HCT116 (cell line): Measurements from ENCODE around the gene DOCK1. TPM values are rescaled to one million over a fixed set of nuclear protein-coding genes. Genes with fewer than 3 reads are reported as not detected.
A peak's percentile ranks its signal among the peaks of the same experiment; 100 is the strongest.

Experiments
- ATAC-seq: fragments of 200-7000 bp; cut with Tn5 transposase; 2 replicates; pipeline ENCODE4 v1.9.1; 2020; ENCODE audit warnings: mild to moderate bottlenecking, moderate library complexity
- BruUV-seq: library from RNA; stranded (reverse); fragments of 400-500 nt; replicated peaks from 2 replicates; lab custom pipeline; 2021; lab: Mats Ljungman, UMichigan
- CTCF ChIA-PET: fragments of 300-600 bp; sonication (Branson Sonifier 250); formaldehyde crosslinking; loops from one replicate; lab custom pipeline; 2021; ENCODE audit warnings: antibody characterized with exemption; lab: Charles Lee
- POLR2A ChIA-PET: fragments of 300-600, 350-600 bp; sonication (Branson Sonifier 250); formaldehyde crosslinking; loops from one replicate; lab custom pipeline; 2021; ENCODE audit warnings: antibody characterized with exemption; lab: Charles Lee
- RAD21 ChIA-PET, 2 experiments: fragments of 300-600 bp; sonication (Branson Sonifier 250); formaldehyde crosslinking; loops; one replicate each; lab custom pipeline; 2023; ENCODE audit warnings: low total read pairs in 2 of 2; ENCODE audit not compliant: uncharacterized antibody in 2 of 2, unreplicated experiment in 2 of 2, low non-redundant PET in 1 of 2; lab: Charles Lee
- DNase-seq: peaks from one replicate; pipeline ENCODE4 v3.0.0-alpha.2; 2010; ENCODE audit warnings: low read depth, low spot score
- H2AFZ ChIP-seq: fragments of 200-600 bp; shearing (Covaris generic), sonication (generic); 2 replicates; pipeline ENCODE4 v1.6.1; 2017; ENCODE audit warnings: low read depth, mixed run types, mixed read lengths, antibody characterized with exemption, low read length; ENCODE audit not compliant: poor library complexity, severe bottlenecking
- H3K27ac ChIP-seq: 2 replicates; pipeline ENCODE4 v1.5.1; 2012; ENCODE audit warnings: low read depth, low read length
- H3K27me3 ChIP-seq: fragments of 200-600 bp; sonication (generic); 2 replicates; pipeline ENCODE4 v1.6.1; 2016; ENCODE audit warnings: mixed run types, low read length, mixed read lengths; ENCODE audit not compliant: insufficient read depth
- H3K36me3 ChIP-seq, 2 experiments: fragments of 200-500 bp in 1 of 2; fragments of 200-600 bp in 1 of 2; sonication (Bioruptor generic) in 1 of 2; sonication (generic) in 1 of 2; 2 replicates each; pipeline versions ENCODE4 v1.5.1 to v1.6.1; 2014 to 2016; ENCODE audit warnings: low read length in 2 of 2, inconsistent platforms in 1 of 2, mixed read lengths in 1 of 2, mixed run types in 1 of 2; ENCODE audit not compliant: insufficient read depth in 2 of 2, control insufficient read depth in 1 of 2
- H3K4me1 ChIP-seq, 2 experiments: fragments of 200-600 bp in 1 of 2; sonication (generic) in 1 of 2; 2 replicates each; pipeline versions ENCODE4 v1.5.1 to v1.6.1; 2012 to 2017; ENCODE audit warnings: low read length in 2 of 2, inconsistent platforms in 1 of 2, mild to moderate bottlenecking in 1 of 2, mixed read lengths in 1 of 2, mixed run types in 1 of 2, moderate library complexity in 1 of 2; ENCODE audit not compliant: insufficient read depth in 2 of 2, control insufficient read depth in 1 of 2
- H3K4me2 ChIP-seq: fragments of 200-600 bp; sonication (generic); 2 replicates; pipeline ENCODE4 v1.6.1; 2017; ENCODE audit warnings: mixed run types, low read length, mixed read lengths
- H3K4me3 ChIP-seq, 2 experiments: fragments of 200-600 bp in 1 of 2; sonication (generic) in 1 of 2; replicated peaks in 1 of 2; 2 replicates each; pipeline ENCODE4 v1.5.1; 2011 to 2016; ENCODE audit warnings: low read length in 2 of 2, control low read depth in 1 of 2, low read depth in 1 of 2, mild to moderate bottlenecking in 1 of 2, mixed read lengths in 1 of 2, mixed run types in 1 of 2
- H3K79me2 ChIP-seq: fragments of 200-600 bp; sonication (generic); 2 replicates; pipeline ENCODE4 v1.6.1; 2017; ENCODE audit warnings: mild to moderate bottlenecking, mixed run types, low read length, moderate library complexity, mixed read lengths; ENCODE audit not compliant: insufficient read depth
- H3K9ac ChIP-seq: fragments of 200-600 bp; sonication (generic); 2 replicates; pipeline ENCODE4 v1.6.1; 2016; ENCODE audit warnings: low read length, mixed read lengths
- H3K9me2 ChIP-seq: fragments of 200-600 bp; sonication (generic), shearing (Covaris generic); 2 replicates; pipeline ENCODE4 v1.6.1; 2017; ENCODE audit warnings: mixed run types, mild to moderate bottlenecking, moderate library complexity; ENCODE audit not compliant: insufficient read depth
- H3K9me3 ChIP-seq, 2 experiments: fragments of 200-500 bp in 1 of 2; fragments of 200-600 bp in 1 of 2; sonication (Bioruptor generic) in 1 of 2; sonication (generic) in 1 of 2; 2 replicates each; pipeline ENCODE4 v1.6.1; 2014 to 2017; ENCODE audit warnings: low read length in 2 of 2, mixed read lengths in 2 of 2, inconsistent platforms in 1 of 2, low read depth in 1 of 2, mild to moderate bottlenecking in 1 of 2, mixed run types in 1 of 2, moderate library complexity in 1 of 2; ENCODE audit not compliant: control insufficient read depth in 1 of 2, insufficient read depth in 1 of 2
- H4K20me1 ChIP-seq: fragments of 200-600 bp; sonication (generic), shearing (Covaris generic); 2 replicates; pipeline ENCODE4 v1.6.1; 2017; ENCODE audit warnings: mixed run types, mild to moderate bottlenecking, moderate library complexity; ENCODE audit not compliant: insufficient read depth
- CBX3 ChIP-seq: IDR thresholded peaks from 2 replicates; pipeline ENCODE4 v1.6.1; 2012; ENCODE audit warnings: low read depth
- CTCF ChIP-seq, 3 experiments: fragments of 200-600 bp in 1 of 3; sonication (generic) in 1 of 3; IDR thresholded peaks in 2 of 3; conservative IDR thresholded peaks in 1 of 3; 2 replicates each; pipeline ENCODE4 v1.5.1; 2012 to 2017; ENCODE audit warnings: low read depth in 2 of 3, low read length in 2 of 3, antibody characterized with exemption in 1 of 3, borderline replicate concordance in 1 of 3, control low read depth in 1 of 3, mild to moderate bottlenecking in 1 of 3, mixed read lengths in 1 of 3, mixed run types in 1 of 3, moderate library complexity in 1 of 3; ENCODE audit not compliant: insufficient read depth in 1 of 3
- EGR1 ChIP-seq: IDR thresholded peaks from 2 replicates; pipeline ENCODE4 v1.6.1; 2012; ENCODE audit warnings: low read depth
- EZH2 ChIP-seq: fragments of 200-600 bp; sonication (generic); IDR thresholded peaks from 2 replicates; pipeline ENCODE4 v1.6.1; 2017; ENCODE audit warnings: antibody characterized with exemption, mixed run types
- EZH2phosphoT487 ChIP-seq: fragments of 200-600 bp; IDR thresholded peaks from 2 replicates; pipeline ENCODE4 v1.6.1; 2018; ENCODE audit warnings: antibody characterized with exemption, borderline replicate concordance
- FOSL1 ChIP-seq: IDR thresholded peaks from 2 replicates; pipeline ENCODE4 v1.6.1; 2012; ENCODE audit warnings: low read depth
- JUND ChIP-seq: IDR thresholded peaks from 2 replicates; pipeline ENCODE4 v1.6.1; 2012
- POLR2A ChIP-seq: IDR thresholded peaks from 2 replicates; pipeline ENCODE4 v1.7.0; 2011; ENCODE audit warnings: borderline replicate concordance; ENCODE audit not compliant: insufficient read depth, insufficient read length; ENCODE audit errors: extremely low read depth
- POLR2AphosphoS5 ChIP-seq: IDR thresholded peaks from 2 replicates; pipeline ENCODE4 v1.6.1; 2011; ENCODE audit warnings: mild to moderate bottlenecking, low read depth, low read length, moderate library complexity
- RAD21 ChIP-seq: IDR thresholded peaks from 2 replicates; pipeline ENCODE4 v1.6.1; 2012; ENCODE audit warnings: low read depth, mild to moderate bottlenecking
- SIN3A ChIP-seq: IDR thresholded peaks from 2 replicates; pipeline ENCODE4 v1.6.1; 2012; ENCODE audit warnings: low read depth
- YY1 ChIP-seq: IDR thresholded peaks from 2 replicates; pipeline ENCODE4 v1.6.1; 2011; ENCODE audit warnings: low read length, low read depth, moderate library complexity, mild to moderate bottlenecking; ENCODE audit not compliant: insufficient replicate concordance; ENCODE audit errors: extremely low read depth
- ZBTB33 ChIP-seq: IDR thresholded peaks from 2 replicates; pipeline ENCODE4 v1.6.1; 2011; ENCODE audit warnings: mild to moderate bottlenecking, low read length, moderate library complexity; ENCODE audit not compliant: insufficient replicate concordance; ENCODE audit errors: extremely low read depth
- ZFX ChIP-seq: fragments of 450-650 bp; IDR thresholded peaks from 2 replicates; pipeline ENCODE4 v1.6.1; 2017
- ZNF274 ChIP-seq: fragments of 200-500 bp; sonication (Bioruptor generic); IDR thresholded peaks from 2 replicates; pipeline ENCODE4 v1.6.1; 2014; ENCODE audit warnings: mild to moderate bottlenecking, low read depth, low read length, inconsistent platforms
- intact Hi-C: fragments of 100-400 bp; cut with micrococcal nuclease; formaldehyde crosslinking; loops from 2 replicates; pipeline ENCODE4 v1.10.0; 2022
- total RNA-seq: library from RNA; stranded (reverse); gene quantifications from one replicate; pipeline ENCODE4 v1.2.1, GENCODE V29; 2021; ENCODE audit not compliant: unreplicated experiment
- TF ChIP-seq, protein P1 (sequence below): IDR thresholded peaks from 2 replicates; pipeline ENCODE4 v1.6.1; 2012
- TF ChIP-seq, protein P2 (sequence below): IDR thresholded peaks from 2 replicates; pipeline ENCODE4 v1.6.1; 2012; ENCODE audit warnings: low read depth

Gene DOCK1
- total RNA-seq, 1 experiment from 2014 or later: 46.5 TPM

DNA sequence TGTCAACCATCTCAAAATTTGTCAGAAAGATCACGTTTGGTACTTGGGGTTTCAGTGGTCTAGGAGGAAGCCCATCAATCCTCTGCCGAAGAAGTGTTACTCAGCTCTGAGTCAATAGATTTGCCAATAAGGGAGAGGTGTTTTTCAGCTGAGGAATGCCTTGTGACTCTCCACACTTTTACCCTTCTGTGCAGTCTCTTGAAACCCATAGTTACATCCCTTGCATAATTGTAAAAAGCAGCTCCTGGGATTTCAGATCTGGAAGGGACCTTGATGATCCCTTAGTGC, 243.6 kb downstream of the DOCK1 start:
- Histone ChIP-seq H3K9ac (peak overlapping the region; percentile 26), H3K79me2 (no peaks in the 10 kb centered on the region), H3K27me3 (no peaks in the 10 kb centered on the region), H3K9me3 (no peaks in the 10 kb centered on the region), H2AFZ (no peak overlapping the region), H3K27ac (peak overlapping the region; percentile 51; the same call in 1 of the 2 replicates), H3K4me1 (peaks cover 32 to 66% of the 10 kb centered on the region in 2 experiments), H3K9me2 (no peaks in the 10 kb centered on the region), H3K4me3 (peak overlapping the region in 1 of 2 experiments; percentile 29; a peak in 2 of 4 replicates), H3K36me3 (no peaks in the 10 kb centered on the region), H3K4me2 (peak overlapping the region; percentile 70), H4K20me1 (0 out of 2 replicates have a peak, but pooled peaks cover 4% of the 10 kb centered on the region)
- no TSS peak for BruUV-seq
- RAD21 ChIA-PET: interaction anchor here in 1 of 2 experiments (0.6 kb wide), 1 partner anchor 224 kb away, joined by 3 read pairs; no protein-coding TSS in a partner anchor
- peak; percentile 70 for ATAC-seq
- intact Hi-C loops: loop anchor here (10.0 kb wide), 1 partner anchor 244 kb away; the partner anchor contains the start of gene DOCK1
- POLR2A ChIA-PET: no interaction called here
- TF ChIP-seq, protein P1, sequence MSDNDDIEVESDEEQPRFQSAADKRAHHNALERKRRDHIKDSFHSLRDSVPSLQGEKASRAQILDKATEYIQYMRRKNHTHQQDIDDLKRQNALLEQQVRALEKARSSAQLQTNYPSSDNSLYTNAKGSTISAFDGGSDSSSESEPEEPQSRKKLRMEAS: no peak
- TF ChIP-seq SIN3A (no peak), EGR1 (no peak), EZH2phosphoT487 (no peak), EZH2 (no peak), POLR2A (no peak), ZNF274 (no peak), YY1 (no peak), FOSL1 (peak; percentile 17; the same call in 1 of the 2 replicates), JUND (no peak), CBX3 (0 out of 2 replicates have a peak, but pooled peaks have one; percentile 13), ZFX (no peak), POLR2AphosphoS5 (no peak), CTCF (IDR thresholded peaks at IDR 0.05 in 2 of 3, conservative IDR thresholded peaks at IDR 0.05 in 1 of 3; ENCODE audit: borderline replicate concordance in 1 of 3, insufficient read depth in 1 of 3, low read depth in 2 of 3, low read length in 2 of 3) (no peak), RAD21 (no peak), ZBTB33 (no peak)
- TF ChIP-seq, protein P2, sequence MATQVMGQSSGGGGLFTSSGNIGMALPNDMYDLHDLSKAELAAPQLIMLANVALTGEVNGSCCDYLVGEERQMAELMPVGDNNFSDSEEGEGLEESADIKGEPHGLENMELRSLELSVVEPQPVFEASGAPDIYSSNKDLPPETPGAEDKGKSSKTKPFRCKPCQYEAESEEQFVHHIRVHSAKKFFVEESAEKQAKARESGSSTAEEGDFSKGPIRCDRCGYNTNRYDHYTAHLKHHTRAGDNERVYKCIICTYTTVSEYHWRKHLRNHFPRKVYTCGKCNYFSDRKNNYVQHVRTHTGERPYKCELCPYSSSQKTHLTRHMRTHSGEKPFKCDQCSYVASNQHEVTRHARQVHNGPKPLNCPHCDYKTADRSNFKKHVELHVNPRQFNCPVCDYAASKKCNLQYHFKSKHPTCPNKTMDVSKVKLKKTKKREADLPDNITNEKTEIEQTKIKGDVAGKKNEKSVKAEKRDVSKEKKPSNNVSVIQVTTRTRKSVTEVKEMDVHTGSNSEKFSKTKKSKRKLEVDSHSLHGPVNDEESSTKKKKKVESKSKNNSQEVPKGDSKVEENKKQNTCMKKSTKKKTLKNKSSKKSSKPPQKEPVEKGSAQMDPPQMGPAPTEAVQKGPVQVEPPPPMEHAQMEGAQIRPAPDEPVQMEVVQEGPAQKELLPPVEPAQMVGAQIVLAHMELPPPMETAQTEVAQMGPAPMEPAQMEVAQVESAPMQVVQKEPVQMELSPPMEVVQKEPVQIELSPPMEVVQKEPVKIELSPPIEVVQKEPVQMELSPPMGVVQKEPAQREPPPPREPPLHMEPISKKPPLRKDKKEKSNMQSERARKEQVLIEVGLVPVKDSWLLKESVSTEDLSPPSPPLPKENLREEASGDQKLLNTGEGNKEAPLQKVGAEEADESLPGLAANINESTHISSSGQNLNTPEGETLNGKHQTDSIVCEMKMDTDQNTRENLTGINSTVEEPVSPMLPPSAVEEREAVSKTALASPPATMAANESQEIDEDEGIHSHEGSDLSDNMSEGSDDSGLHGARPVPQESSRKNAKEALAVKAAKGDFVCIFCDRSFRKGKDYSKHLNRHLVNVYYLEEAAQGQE: no peak
- CTCF ChIA-PET: no interaction called here
- peak; percentile 66 for DNase-seq
